Panc1 (cell line): ENCODE results near the gene CENPS. TPM values are rescaled to one million over a fixed set of nuclear protein-coding genes. Genes with fewer than 3 reads are reported as not detected.

Experiments used
- ATAC-seq: fragments of 200-7000 bp; cut with Tn5 transposase; 2 replicates; pipeline ENCODE4 v1.9.1; 2020; ENCODE audit warnings: mild to moderate bottlenecking, moderate library complexity
- BruUV-seq: library from RNA; stranded (reverse); fragments of 400-500 nt; replicated peaks from 2 replicates; lab custom pipeline; 2021; lab: Mats Ljungman, UMichigan
- CTCF ChIA-PET: fragments of 300-600 bp; sonication (Branson Sonifier 250); formaldehyde crosslinking; loops from one replicate; lab custom pipeline; 2022; ENCODE audit warnings: antibody characterized with exemption; lab: Charles Lee
- POLR2A ChIA-PET: fragments of 300-600 bp; sonication (Branson Sonifier 250); formaldehyde crosslinking; loops from one replicate; lab custom pipeline; 2022; ENCODE audit warnings: antibody characterized with exemption; lab: Charles Lee
- DNase-seq: peaks from one replicate; pipeline ENCODE4 v3.0.0-alpha.2; 2010; ENCODE audit warnings: low read depth, low spot score
- H3K27ac ChIP-seq: 2 replicates; pipeline ENCODE4 v1.5.1; 2011; ENCODE audit warnings: mild to moderate bottlenecking, low read length, inconsistent platforms
- H3K27me3 ChIP-seq: fragments of 200-500 bp; sonication (Bioruptor generic); 2 replicates; pipeline ENCODE4 v1.6.0; 2014; ENCODE audit warnings: low read length, inconsistent platforms; ENCODE audit not compliant: control insufficient read depth, insufficient read depth
- H3K36me3 ChIP-seq: fragments of 200-500 bp; sonication (Bioruptor generic); 2 replicates; pipeline ENCODE4 v1.5.1; 2014; ENCODE audit warnings: inconsistent platforms, mild to moderate bottlenecking, low read length, moderate library complexity; ENCODE audit not compliant: control insufficient read depth, insufficient read depth
- H3K4me1 ChIP-seq: 2 replicates; pipeline ENCODE4 v1.5.1; 2011; ENCODE audit warnings: inconsistent platforms, mild to moderate bottlenecking, low read length, moderate library complexity; ENCODE audit not compliant: control insufficient read depth, insufficient read depth
- H3K4me3 ChIP-seq, 2 experiments: 2 replicates each; pipeline ENCODE4 v1.5.1; 2011 to 2012; ENCODE audit warnings: low read depth in 2 of 2, low read length in 2 of 2, mild to moderate bottlenecking in 2 of 2, inconsistent platforms in 1 of 2, moderate library complexity in 1 of 2
- H3K9me3 ChIP-seq: fragments of 200-500 bp; sonication (Bioruptor generic); 2 replicates; pipeline ENCODE4 v1.5.1; 2014; ENCODE audit warnings: low read depth, mild to moderate bottlenecking, inconsistent platforms, low read length, moderate library complexity; ENCODE audit not compliant: control insufficient read depth, insufficient read depth
- CTCF ChIP-seq: fragments of 450-650 bp; IDR thresholded peaks from 2 replicates; pipeline ENCODE4 v1.5.1; 2017; ENCODE audit warnings: mild to moderate bottlenecking
- POLR2AphosphoS5 ChIP-seq: IDR thresholded peaks from 2 replicates; pipeline ENCODE4 v1.6.1; 2012; ENCODE audit warnings: mild to moderate bottlenecking, low read depth, low read length, moderate library complexity
- REST ChIP-seq, 2 experiments: IDR thresholded peaks; 2 replicates each; pipeline ENCODE4 v1.6.1; 2011 to 2012; ENCODE audit warnings: low read depth in 2 of 2, control low read depth in 1 of 2, low read length in 1 of 2, mild to moderate bottlenecking in 1 of 2, moderate library complexity in 1 of 2; ENCODE audit not compliant: insufficient read depth in 1 of 2
- SIN3A ChIP-seq: IDR thresholded peaks from 2 replicates; pipeline ENCODE4 v1.6.1; 2012; ENCODE audit warnings: low read depth, mild to moderate bottlenecking, low read length, moderate library complexity, borderline replicate concordance; ENCODE audit not compliant: insufficient read depth
- TCF7L2 ChIP-seq: IDR thresholded peaks from 2 replicates; pipeline ENCODE4 v1.6.1; 2011; ENCODE audit warnings: mild to moderate bottlenecking, low read depth, low read length, inconsistent platforms
- in situ Hi-C: cut with HindIII; loops from 2 replicates; pipeline ENCODE4 v1.10.0; 2016; ENCODE audit warnings: low sequenced_read_pairs, low pct_unique_long_range_greater_than_20kb
- intact Hi-C: fragments of 100-400 bp; cut with micrococcal nuclease; formaldehyde crosslinking; loops from one replicate; pipeline ENCODE4 v1.10.0; 2022; ENCODE audit not compliant: unreplicated experiment
- total RNA-seq: library from RNA; stranded (reverse); gene quantifications from one replicate; pipeline ENCODE4 v1.2.1, GENCODE V29; 2021; ENCODE audit not compliant: unreplicated experiment

Gene CENPS
- total RNA-seq, 1 experiment from 2014 or later = 40.8 TPM

- POLR2A ChIA-PET = no interaction called here
- H3K27ac ChIP-seq = peak overlapping the region; percentile 87
These were observed 967 bp downstream of the CENPS start for GRCh38 chr1:10431070-10431730.

GRCh38 chr1:10432910-10433700 lies 2.9 kb downstream of the CENPS start:
- ATAC-seq = no peak
- no peak overlapping the region for H3K27ac ChIP-seq
- no peak overlapping the region for H3K4me3 ChIP-seq
- no peaks in the 10 kb centered on the region for H3K27me3 ChIP-seq
- H3K36me3 ChIP-seq = no peaks in the 10 kb centered on the region
- intact Hi-C loops (no loop called here), in situ Hi-C loops (no loop called here)
- no peaks in the 10 kb centered on the region for H3K9me3 ChIP-seq
- TF ChIP-seq SIN3A (no peak), TCF7L2 (no peak), REST (IDR thresholded peaks at IDR 0.05; ENCODE audit: insufficient read depth in 1 of 2, low read depth in 2 of 2, low read length in 1 of 2) (no peak), POLR2AphosphoS5 (no peak), CTCF (no peak)
- ChIA-PET POLR2A (no interaction called here), CTCF (interaction anchor here (0.6 kb wide), 1 partner anchor 588 kb away, joined by 4 read pairs; no protein-coding TSS in a partner anchor)
- no TSS peak for BruUV-seq
- no peaks in the 10 kb centered on the region; the same call in 1 of the 2 replicates for H3K4me1 ChIP-seq
- DNase-seq = no peak

More at GRCh38 chr1:10431070-10431730, 967 bp downstream of the CENPS start:
- H3K36me3 ChIP-seq = no peaks in the 10 kb centered on the region
- DNase-seq = no peak
- intact Hi-C loops = no loop called here
- H3K4me1 ChIP-seq = no peaks in the 10 kb centered on the region; the same call in 1 of the 2 replicates
- H3K27me3 ChIP-seq = no peaks in the 10 kb centered on the region
- peak; percentile 3 for ATAC-seq
- no peaks in the 10 kb centered on the region for H3K9me3 ChIP-seq
- in situ Hi-C loops = no loop called here
- CTCF ChIA-PET = interaction anchor here (0.5 to 1.5 kb wide), 4 partner anchors 54 to 480 kb away, joined by 3 to 8 read pairs (median 4); no protein-coding TSS in a partner anchor
- BruUV-seq = TSS peak; percentile 92
- peak overlapping the region; percentile 83 to 97 for H3K4me3 ChIP-seq
- TF ChIP-seq SIN3A (no peak), CTCF (no peak), POLR2AphosphoS5 (no peak)
